Activated CD8-positive, alpha-beta memory T cell treated with anti-CD3 and anti-CD28 coated beads, Interleukin-2, amount 50 U/mL, for 48 hours (primary cell): ENCODE measurements around the gene ETFRF1.

Source experiments
- DNase-seq: peaks from one replicate; pipeline ENCODE4 v3.0.0-alpha.2; 2020

The ETFRF1 gene

GRCh38 chr12:25236190-25236589, 41.2 kb downstream of the ETFRF1 start:
- no peak for DNase-seq

GRCh38 chr12:25236626-25237025, 41.6 kb downstream of the ETFRF1 start:
- DNase-seq, result no peak

GRCh38 chr12:25241167-25242020, 46.4 kb downstream of the ETFRF1 start:
- DNase-seq, result no peak

- no peak for DNase-seq
Measured at GRCh38 chr12:25242981-25243679, 48.1 kb downstream of the ETFRF1 start.

- DNase-seq, result no peak
Measured at GRCh38 chr12:25243680-25243990, 48.6 kb downstream of the ETFRF1 start.

- no peak for DNase-seq
Measured at GRCh38 chr12:25245491-25245890, 50.5 kb downstream of the ETFRF1 start.

- no peak for DNase-seq
Measured at GRCh38 chr12:25248137-25248536, 53.1 kb downstream of the ETFRF1 start.

GRCh38 chr12:25248732-25249131, 53.7 kb downstream of the ETFRF1 start:
- no peak for DNase-seq

- peak; percentile 75 for DNase-seq
Measured at GRCh38 chr12:25249931-25250738, 55.1 kb downstream of the ETFRF1 start.

- DNase-seq, result peak; percentile 91
Measured at GRCh38 chr12:25250744-25251730, 56.0 kb downstream of the ETFRF1 start, which contains the start of gene KRAS. TSS of gene KRAS (minus strand) at chr12:25250929.

GRCh38 chr12:25251769-25252168, 56.7 kb downstream of the ETFRF1 start:
- DNase-seq, result no peak

GRCh38 chr12:25252946-25253345, 57.9 kb downstream of the ETFRF1 start:
- no peak for DNase-seq

- no peak for DNase-seq
Measured at GRCh38 chr12:25253371-25254068, 58.5 kb downstream of the ETFRF1 start.

GRCh38 chr12:25254271-25254880, 59.3 kb downstream of the ETFRF1 start:
- DNase-seq, result no peak
